Brain microvascular endothelial cell (primary cell): ENCODE measurements around the gene SV2A.
"Not testable (repeated sequence)": the region's sequence is repeated elsewhere in the genome, so short reads cannot be mapped to it uniquely, and the experiment has no call there.

Source experiments
- DNase-seq: peaks from one replicate; pipeline ENCODE4 v3.0.0-alpha.2; 2020
- H3K27ac ChIP-seq: fragments of 250-450 bp; sonication (Bioruptor Pico); 2 replicates; pipeline ENCODE4 v1.5.1; 2020; ENCODE audit warnings: mild to moderate bottlenecking, moderate library complexity
- H3K27me3 ChIP-seq: fragments of 250-450 bp; sonication (Bioruptor Pico); replicated peaks from 2 replicates; pipeline ENCODE4 v1.5.1; 2020; ENCODE audit warnings: mild to moderate bottlenecking
- H3K36me3 ChIP-seq: fragments of 250-450 bp; sonication (Bioruptor Pico); replicated peaks from 2 replicates; pipeline ENCODE4 v1.5.1; 2020; ENCODE audit warnings: mild to moderate bottlenecking
- H3K4me3 ChIP-seq: 2 replicates; pipeline ENCODE4 v1.5.1; 2011; ENCODE audit warnings: low read depth, mild to moderate bottlenecking, control low read depth, low read length, moderate library complexity
- in situ Hi-C: cut with HindIII; loops from 2 replicates; pipeline ENCODE4 v1.10.0; 2017; ENCODE audit warnings: low sequenced_read_pairs, low pct_ligation_motif_present
- TF ChIP-seq, protein P1 (sequence below): IDR thresholded peaks from 2 replicates; pipeline ENCODE4 v1.5.1; 2011; ENCODE audit warnings: low read depth, mild to moderate bottlenecking, moderate library complexity, low read length, control low read depth, inconsistent platforms; ENCODE audit errors: missing control alignments

The SV2A gene

DNA sequence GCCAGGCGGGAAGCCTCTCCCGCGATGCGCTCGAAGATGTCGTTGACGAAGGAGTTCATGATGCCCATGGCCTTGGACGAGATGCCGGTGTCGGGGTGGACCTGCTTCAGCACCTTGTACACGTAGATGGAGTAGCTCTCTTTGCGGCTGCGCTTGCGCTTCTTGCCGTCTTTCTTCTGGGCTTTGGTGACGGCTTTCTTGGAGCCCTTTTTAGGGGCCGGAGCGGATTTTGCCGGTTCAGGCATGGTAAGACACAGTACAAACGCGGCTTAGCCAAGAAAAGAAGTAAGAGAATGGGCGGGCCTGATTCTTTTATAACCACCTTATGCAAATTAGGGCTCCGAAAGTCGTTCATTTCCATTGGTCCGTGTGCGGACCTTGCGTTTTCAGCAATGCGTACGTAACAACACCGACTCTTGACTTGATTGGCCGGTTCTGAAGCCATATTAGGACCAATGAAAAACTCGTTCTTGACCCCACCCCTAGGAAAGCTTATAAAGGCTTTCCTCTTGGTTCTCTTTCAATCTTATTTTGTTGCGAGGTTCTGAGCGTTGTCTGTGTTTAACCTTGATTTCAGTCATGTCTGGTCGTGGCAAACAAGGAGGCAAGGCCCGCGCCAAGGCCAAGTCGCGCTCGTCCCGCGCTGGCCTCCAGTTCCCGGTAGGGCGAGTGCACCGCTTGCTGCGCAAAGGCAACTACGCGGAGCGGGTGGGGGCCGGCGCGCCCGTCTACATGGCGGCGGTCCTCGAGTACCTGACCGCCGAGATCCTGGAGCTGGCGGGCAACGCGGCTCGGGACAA, 31.0 kb downstream of the SV2A start:
- peak; percentile 99 for DNase-seq
- Histone ChIP-seq H3K27ac (peak overlapping the region; percentile 96), H3K36me3 (no peaks in the 10 kb centered on the region), H3K27me3 (no peaks in the 10 kb centered on the region), H3K4me3 (peak overlapping the region; percentile 68)
- TF ChIP-seq, protein P1, sequence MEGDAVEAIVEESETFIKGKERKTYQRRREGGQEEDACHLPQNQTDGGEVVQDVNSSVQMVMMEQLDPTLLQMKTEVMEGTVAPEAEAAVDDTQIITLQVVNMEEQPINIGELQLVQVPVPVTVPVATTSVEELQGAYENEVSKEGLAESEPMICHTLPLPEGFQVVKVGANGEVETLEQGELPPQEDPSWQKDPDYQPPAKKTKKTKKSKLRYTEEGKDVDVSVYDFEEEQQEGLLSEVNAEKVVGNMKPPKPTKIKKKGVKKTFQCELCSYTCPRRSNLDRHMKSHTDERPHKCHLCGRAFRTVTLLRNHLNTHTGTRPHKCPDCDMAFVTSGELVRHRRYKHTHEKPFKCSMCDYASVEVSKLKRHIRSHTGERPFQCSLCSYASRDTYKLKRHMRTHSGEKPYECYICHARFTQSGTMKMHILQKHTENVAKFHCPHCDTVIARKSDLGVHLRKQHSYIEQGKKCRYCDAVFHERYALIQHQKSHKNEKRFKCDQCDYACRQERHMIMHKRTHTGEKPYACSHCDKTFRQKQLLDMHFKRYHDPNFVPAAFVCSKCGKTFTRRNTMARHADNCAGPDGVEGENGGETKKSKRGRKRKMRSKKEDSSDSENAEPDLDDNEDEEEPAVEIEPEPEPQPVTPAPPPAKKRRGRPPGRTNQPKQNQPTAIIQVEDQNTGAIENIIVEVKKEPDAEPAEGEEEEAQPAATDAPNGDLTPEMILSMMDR, result no peak
- in situ Hi-C loops, result no loop called here

DNA sequence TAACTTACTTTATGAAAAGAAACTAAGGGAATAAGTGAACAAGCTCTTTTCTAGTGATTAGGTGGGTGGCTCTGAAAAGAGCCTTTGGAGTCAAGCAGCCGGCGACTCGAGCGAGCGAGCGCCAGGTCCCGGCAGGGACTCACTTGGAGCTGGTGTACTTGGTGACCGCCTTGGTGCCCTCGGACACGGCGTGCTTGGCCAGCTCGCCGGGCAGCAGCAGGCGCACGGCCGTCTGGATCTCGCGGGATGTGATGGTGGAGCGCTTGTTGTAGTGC, 31.6 kb downstream of the SV2A start:
- H3K27me3 ChIP-seq, DNase-seq, in situ Hi-C loops, H3K36me3 ChIP-seq: not testable (repeated sequence)
- Histone ChIP-seq H3K4me3 (peak overlapping the region; percentile 68), H3K27ac (peak overlapping the region; percentile 96)

DNA sequence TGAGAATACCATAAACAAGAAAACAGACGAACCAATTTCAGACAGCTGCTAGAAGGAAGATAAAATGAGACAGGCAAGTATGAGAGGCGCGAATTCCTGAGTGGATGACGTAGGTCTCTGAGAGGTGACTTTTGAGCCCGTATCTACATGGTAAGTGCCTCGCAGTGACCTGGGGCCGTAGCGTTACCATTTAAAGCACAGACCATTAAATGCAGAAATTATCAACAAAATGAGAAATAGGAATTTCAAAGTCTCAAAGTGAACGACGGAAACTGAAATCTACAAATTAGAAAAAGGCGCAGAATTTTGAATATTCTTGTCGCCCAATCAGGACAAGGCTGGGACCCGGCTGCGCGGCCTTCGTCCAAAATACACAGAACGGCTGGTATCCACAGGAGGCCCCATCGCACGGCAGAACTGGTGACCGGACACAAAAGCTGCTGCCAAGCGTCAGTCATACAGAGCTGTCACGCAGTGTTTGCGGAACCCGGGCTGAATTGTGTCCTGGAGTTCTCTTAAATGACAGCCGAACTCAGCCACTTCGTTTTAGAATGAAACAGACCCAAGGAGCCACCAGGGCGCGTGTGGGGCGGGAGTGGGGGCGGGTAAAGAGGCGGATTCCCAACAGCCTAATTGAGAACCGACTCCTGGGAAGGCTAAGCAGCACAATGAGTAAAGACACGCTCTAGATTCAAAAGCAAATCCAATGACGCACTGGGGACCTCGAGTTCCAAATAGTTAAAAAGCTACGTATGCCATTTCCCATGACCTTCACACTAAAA, 32.1 kb downstream of the SV2A start:
- peak; percentile 89 for DNase-seq
- Histone ChIP-seq H3K27me3 (no peaks in the 10 kb centered on the region), H3K36me3 (no peaks in the 10 kb centered on the region), H3K27ac (peak overlapping the region; percentile 96), H3K4me3 (peak overlapping the region; percentile 68)
- in situ Hi-C loops, result no loop called here
- TF ChIP-seq, protein P1, result peak; percentile 14

DNA sequence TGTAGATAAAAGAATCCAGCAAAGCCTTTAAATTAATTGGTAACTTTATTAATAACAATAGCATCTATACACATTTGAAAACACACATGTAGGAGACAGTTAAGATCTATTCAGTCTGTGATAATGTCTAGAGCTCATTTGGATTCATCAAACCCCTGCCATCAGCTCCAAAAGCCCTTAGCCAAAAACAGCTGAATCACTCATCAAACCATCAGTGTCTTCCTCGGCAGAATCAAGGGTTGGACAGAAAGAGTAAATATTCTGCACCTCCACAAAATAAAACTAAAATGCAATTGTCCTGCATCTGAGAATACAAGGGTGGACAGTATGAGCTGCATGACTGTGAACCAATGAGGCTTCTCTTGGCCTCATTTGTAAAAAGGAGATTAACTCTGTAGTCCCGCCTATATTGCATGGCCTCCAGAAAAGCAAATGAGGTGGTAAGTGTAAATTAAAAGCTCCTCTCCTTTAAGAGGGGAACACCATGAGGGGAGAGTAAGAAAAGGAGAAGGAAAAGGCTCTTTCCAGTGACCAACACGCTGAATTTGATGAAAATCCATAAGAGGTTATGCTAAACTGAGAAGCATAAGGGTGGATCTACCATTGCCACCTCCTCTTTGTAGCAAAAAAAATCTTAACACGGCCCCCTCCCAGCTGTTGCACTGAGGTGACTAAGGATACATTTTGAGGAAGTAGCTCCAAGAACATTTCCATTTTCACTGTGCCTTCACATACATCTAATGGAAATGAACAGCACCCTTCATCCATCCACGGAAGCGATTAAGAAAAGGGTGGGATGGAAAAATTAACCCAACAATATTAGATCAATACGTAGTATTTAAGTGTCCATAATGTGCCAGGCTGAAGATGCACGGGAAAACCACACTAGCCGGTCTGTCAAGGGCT, 33.0 kb downstream of the SV2A start:
- Histone ChIP-seq H3K36me3 (no peaks in the 10 kb centered on the region), H3K4me3 (peak overlapping the region; percentile 68), H3K27ac (peak overlapping the region; percentile 96), H3K27me3 (no peaks in the 10 kb centered on the region)
- in situ Hi-C loops, result no loop called here
- TF ChIP-seq, protein P1, result no peak
- peak; percentile 7 for DNase-seq

DNA sequence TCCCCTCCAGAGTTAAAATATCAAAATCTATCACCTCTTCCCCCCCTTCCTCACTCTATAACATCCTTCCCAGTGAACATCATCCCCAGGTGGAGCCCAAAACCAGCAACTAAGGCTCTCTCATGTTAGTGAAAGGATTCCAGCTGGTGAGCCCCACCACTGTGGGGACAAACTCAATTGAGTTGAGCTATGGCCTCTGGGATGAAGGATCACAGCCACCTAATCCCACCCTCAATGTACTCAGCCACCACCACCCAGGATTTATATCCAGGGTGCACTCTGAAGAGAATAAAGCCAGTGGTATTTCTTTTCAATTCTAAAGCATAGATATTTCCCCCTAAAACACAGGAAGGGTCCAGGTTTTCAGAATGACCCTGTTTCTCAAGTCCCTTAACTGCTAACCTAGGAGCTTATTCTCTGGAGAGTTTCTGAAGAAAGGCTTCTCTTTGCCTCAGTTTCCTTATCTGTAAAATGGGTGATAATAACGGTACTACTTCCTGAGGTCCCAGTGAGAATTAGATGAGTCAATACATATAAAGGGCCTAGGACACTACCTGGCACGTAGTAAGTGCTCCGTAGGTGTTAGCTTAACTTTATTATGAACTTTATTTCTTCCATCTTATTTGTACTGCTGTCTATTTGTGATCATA, 33.9 kb downstream of the SV2A start:
- in situ Hi-C loops, result no loop called here
- no peak for DNase-seq
- H3K4me3 ChIP-seq, result no peak overlapping the region
- H3K27me3 ChIP-seq, result no peaks in the 10 kb centered on the region
- TF ChIP-seq, protein P1, result no peak
- no peak overlapping the region for H3K27ac ChIP-seq
- no peaks in the 10 kb centered on the region for H3K36me3 ChIP-seq
